ENCODE measurements around the gene ZC3HAV1.
"Not testable (repeated sequence)": the region's sequence is repeated elsewhere in the genome, so short reads cannot be mapped to it uniquely, and the experiment has no call there.

DNA sequence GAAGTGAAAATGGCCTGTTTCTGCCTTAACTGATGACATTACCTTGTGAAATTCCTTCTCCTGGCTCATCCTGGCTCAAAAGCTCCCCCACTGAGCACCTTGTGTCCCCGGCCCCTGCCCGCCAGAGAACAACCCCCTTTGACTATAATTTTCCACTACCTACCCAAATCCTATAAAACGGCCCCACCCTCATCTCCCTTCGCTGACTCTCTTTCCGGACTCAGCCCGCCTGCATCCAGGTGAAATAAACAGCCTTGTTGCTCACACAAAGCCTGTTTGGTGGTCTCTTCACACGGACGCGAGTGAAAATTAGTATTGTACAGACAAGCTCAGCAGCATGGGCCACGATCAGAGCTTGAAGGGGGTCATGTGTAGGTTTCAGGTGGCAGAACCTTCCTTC is 16.0 kb downstream of the ZC3HAV1 start:
- TF ChIP-seq, protein P1, sequence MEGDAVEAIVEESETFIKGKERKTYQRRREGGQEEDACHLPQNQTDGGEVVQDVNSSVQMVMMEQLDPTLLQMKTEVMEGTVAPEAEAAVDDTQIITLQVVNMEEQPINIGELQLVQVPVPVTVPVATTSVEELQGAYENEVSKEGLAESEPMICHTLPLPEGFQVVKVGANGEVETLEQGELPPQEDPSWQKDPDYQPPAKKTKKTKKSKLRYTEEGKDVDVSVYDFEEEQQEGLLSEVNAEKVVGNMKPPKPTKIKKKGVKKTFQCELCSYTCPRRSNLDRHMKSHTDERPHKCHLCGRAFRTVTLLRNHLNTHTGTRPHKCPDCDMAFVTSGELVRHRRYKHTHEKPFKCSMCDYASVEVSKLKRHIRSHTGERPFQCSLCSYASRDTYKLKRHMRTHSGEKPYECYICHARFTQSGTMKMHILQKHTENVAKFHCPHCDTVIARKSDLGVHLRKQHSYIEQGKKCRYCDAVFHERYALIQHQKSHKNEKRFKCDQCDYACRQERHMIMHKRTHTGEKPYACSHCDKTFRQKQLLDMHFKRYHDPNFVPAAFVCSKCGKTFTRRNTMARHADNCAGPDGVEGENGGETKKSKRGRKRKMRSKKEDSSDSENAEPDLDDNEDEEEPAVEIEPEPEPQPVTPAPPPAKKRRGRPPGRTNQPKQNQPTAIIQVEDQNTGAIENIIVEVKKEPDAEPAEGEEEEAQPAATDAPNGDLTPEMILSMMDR (IDR thresholded peaks at IDR 0.05; ENCODE audit: borderline replicate concordance, extremely low read depth, low read length, poor library complexity, severe bottlenecking): not testable (repeated sequence)
- not testable (repeated sequence) for TF ChIP-seq EZH2 (IDR thresholded peaks at IDR 0.05; ENCODE audit: borderline replicate concordance, low read depth, low read length, severe bottlenecking)
